Measurements from ENCODE around the gene GSTK1. TPM values are rescaled to one million over a fixed set of nuclear protein-coding genes. Genes with fewer than 3 reads are reported as not detected.
A peak's percentile ranks its signal among the peaks of the same experiment; 100 is the strongest.
"Not testable (repeated sequence)": the region's sequence is repeated elsewhere in the genome, so short reads cannot be mapped to it uniquely, and the experiment has no call there.

Gene GSTK1
- total RNA-seq, 1 donor from 2014 or later, result 291 TPM

DNA sequence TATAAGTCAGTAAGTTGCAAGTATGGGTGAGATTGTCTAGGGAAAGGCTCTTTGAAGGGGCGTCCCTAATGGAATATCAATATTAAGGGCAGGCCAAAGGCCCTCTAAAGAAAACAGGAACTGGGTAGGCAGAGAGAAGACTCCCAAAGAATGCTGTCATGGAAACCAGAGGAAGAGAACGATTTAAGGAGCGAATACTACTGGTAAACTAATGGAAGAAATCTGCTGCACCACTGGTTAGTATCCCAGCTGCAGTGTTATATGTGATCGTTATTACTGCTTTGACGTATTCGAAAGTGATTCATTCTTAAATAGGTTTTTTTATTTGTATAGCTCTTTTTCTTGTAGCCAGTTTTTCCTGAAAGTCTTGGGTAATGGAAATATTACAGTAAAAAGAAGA lies 26.2 kb downstream of the GSTK1 start:
- Histone ChIP-seq H3K27ac (replicated peaks) (peak overlapping the region; percentile 95), H3K9me3 (replicated peaks) (no peaks in the 10 kb centered on the region), H3K4me1 (peaks cover 62% of the 10 kb centered on the region), H3K36me3 (peaks cover 32% of the 10 kb centered on the region), H3K4me3 (peak overlapping the region; percentile 94), H3K27me3 (ENCODE audit: low read depth) (no peaks in the 10 kb centered on the region)
- intact Hi-C loops (cut with micrococcal nuclease), result no loop called here
- TF ChIP-seq, protein P1, sequence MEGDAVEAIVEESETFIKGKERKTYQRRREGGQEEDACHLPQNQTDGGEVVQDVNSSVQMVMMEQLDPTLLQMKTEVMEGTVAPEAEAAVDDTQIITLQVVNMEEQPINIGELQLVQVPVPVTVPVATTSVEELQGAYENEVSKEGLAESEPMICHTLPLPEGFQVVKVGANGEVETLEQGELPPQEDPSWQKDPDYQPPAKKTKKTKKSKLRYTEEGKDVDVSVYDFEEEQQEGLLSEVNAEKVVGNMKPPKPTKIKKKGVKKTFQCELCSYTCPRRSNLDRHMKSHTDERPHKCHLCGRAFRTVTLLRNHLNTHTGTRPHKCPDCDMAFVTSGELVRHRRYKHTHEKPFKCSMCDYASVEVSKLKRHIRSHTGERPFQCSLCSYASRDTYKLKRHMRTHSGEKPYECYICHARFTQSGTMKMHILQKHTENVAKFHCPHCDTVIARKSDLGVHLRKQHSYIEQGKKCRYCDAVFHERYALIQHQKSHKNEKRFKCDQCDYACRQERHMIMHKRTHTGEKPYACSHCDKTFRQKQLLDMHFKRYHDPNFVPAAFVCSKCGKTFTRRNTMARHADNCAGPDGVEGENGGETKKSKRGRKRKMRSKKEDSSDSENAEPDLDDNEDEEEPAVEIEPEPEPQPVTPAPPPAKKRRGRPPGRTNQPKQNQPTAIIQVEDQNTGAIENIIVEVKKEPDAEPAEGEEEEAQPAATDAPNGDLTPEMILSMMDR (IDR thresholded peaks at IDR 0.05; ENCODE audit: borderline replicate concordance), result no peak
- DNase-seq, result no peak

DNA sequence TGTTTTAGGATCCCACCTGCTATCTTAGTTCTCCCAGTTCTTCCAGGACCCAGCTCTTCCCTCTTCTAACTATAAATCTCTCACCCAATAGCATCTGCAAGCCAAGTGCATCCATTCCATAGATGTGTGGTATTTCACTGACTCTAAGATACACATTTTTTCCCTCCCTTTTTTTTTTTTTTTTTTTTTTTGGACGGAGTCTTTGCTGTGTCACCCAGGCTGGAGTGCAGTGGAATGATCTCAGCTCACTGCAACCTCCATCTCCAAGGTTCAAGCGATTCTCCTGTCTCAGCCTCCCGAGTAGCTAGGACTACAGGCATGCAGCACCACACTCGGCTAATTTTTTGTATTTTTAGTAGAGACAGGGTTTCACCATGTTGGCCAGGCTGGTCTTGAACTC lies 26.6 kb downstream of the GSTK1 start:
- Histone ChIP-seq H3K36me3 (peaks cover 37% of the 10 kb centered on the region), H3K27ac (replicated peaks) (peak overlapping the region; percentile 95), H3K4me1 (peaks cover 62% of the 10 kb centered on the region), H3K4me3 (peak overlapping the region; percentile 94)
- H3K27me3 ChIP-seq (ENCODE audit: low read depth); intact Hi-C loops (cut with micrococcal nuclease); DNase-seq; H3K9me3 ChIP-seq (replicated peaks): not testable (repeated sequence)

DNA sequence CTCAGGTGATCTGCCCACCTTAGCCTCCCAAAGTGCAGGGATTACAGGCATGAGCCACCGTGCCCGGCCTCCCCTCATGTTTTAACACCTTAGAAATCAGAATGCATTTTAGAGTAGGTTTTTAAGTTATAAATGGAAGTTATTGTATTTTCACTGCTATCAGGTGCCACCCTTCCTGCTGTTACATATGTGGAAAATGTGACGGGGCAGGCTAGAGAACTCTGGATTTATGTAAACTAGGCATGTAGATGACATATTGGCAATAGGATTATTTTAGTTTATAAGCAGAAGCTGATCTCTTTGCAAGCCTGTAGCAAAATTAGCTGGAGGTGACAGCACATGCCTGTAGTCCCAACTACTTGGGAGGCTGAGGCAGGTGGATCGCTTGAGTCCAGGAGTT lies 27.1 kb downstream of the GSTK1 start:
- Histone ChIP-seq H3K9me3 (replicated peaks) (no peaks in the 10 kb centered on the region), H3K36me3 (peaks cover 41% of the 10 kb centered on the region), H3K4me3 (peak overlapping the region; percentile 94), H3K27ac (replicated peaks) (no peak overlapping the region), H3K4me1 (peaks cover 62% of the 10 kb centered on the region), H3K27me3 (ENCODE audit: low read depth) (no peaks in the 10 kb centered on the region)
- no peak for DNase-seq
- intact Hi-C loops (cut with micrococcal nuclease), result no loop called here
- TF ChIP-seq, protein P1 (IDR thresholded peaks at IDR 0.05; ENCODE audit: borderline replicate concordance), result no peak

DNA sequence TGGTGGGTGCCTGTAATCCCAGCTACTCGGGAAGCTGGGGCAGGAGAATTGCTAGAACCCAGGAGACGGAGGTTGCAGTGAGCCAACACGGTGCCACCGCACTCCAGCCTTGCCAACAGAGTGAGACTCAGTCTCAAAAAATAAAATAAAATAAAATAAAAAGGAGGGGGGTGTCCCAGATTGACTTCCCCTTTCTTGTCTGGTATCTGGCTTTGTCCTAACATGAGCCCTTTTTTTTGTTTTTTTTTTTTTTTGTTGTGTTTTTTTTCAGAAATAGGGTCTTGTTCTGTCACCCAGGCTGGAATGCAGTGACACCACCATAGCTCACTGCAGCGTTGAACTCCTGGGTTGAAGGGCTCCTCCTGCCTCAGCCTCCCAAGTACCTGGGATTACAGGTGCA lies 29.6 kb downstream of the GSTK1 start:
- Histone ChIP-seq H3K27me3 (ENCODE audit: low read depth) (no peaks in the 10 kb centered on the region), H3K27ac (replicated peaks) (no peak overlapping the region), H3K4me1 (peaks cover 62% of the 10 kb centered on the region), H3K9me3 (replicated peaks) (no peaks in the 10 kb centered on the region), H3K4me3 (no peak overlapping the region), H3K36me3 (peaks cover 67% of the 10 kb centered on the region)
- DNase-seq, result no peak
- intact Hi-C loops (cut with micrococcal nuclease), result no loop called here
- TF ChIP-seq, protein P1 (IDR thresholded peaks at IDR 0.05; ENCODE audit: borderline replicate concordance), result no peak

DNA sequence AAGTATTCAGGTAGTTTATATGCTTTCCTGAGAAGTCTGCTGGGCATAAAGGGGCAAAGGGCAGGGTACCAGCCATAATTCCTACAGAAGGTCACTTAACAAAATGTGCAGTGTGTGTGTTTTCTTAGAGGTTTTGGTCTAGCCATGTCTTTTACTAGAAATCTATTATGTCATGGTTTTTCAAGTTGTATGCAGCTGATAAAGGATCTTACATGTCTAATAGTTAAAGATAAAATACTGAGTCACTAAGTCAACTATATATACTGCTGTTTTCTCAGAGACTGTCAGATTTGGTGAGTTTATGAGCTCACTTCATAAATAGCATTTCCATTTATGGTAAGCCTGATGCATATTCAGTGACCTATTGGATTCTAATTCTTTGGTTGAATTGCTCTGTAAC lies 32.6 kb downstream of the GSTK1 start:
- Histone ChIP-seq H3K27me3 (ENCODE audit: low read depth) (no peaks in the 10 kb centered on the region), H3K4me1 (peaks cover 46% of the 10 kb centered on the region), H3K27ac (replicated peaks) (peak overlapping the region; percentile 48), H3K4me3 (no peak overlapping the region), H3K9me3 (replicated peaks) (no peaks in the 10 kb centered on the region), H3K36me3 (peaks cover 97% of the 10 kb centered on the region)
- DNase-seq, result no peak
- intact Hi-C loops (cut with micrococcal nuclease), result no loop called here
- TF ChIP-seq, protein P1 (IDR thresholded peaks at IDR 0.05; ENCODE audit: borderline replicate concordance), result no peak

DNA sequence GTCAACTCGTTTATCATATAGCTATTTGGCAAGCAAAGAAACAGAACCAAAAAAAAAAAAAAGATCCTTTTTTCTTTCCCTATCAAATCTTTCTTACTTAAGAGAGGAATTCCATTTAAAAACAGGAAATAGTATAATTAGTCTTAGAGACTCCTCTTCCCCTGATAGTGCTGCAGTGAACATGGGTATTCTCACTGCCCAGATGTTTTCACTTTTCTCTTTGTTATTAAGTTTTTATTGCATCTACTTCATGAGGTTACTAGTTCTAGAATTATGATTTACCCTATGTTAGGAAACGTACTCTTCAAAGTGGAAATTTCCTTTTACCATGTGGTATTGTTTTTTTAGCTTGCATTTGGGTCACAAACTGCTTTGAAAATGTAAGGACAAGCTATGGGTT lies 33.4 kb downstream of the GSTK1 start:
- Histone ChIP-seq H3K4me1 (peaks cover 40% of the 10 kb centered on the region), H3K36me3 (peaks cover 100% of the 10 kb centered on the region), H3K4me3 (peak overlapping the region; percentile 20), H3K27ac (replicated peaks) (peak overlapping the region; percentile 48), H3K9me3 (replicated peaks) (no peaks in the 10 kb centered on the region), H3K27me3 (ENCODE audit: low read depth) (no peaks in the 10 kb centered on the region)
- TF ChIP-seq, protein P1 (IDR thresholded peaks at IDR 0.05; ENCODE audit: borderline replicate concordance), result no peak
- DNase-seq, result no peak
- intact Hi-C loops (cut with micrococcal nuclease), result no loop called here

Measured in left ventricle myocardium inferior (tissue), 1 donor.